Peyer's patch (tissue), 4 donors: ENCODE data around the gene SEZ6.

ENCODE experiments used
- CTCF ChIP-seq, 6 experiments: fragments of 450-650 bp in 4 of 6; fragments of 200-600 bp in 2 of 6; sonication (generic) in 1 of 6; IDR thresholded peaks; one replicate each; pipeline ENCODE4 v1.5.1; 2017 to 2019; ENCODE audit warnings: antibody characterized with exemption in 6 of 6, mild to moderate bottlenecking in 3 of 6, moderate library complexity in 1 of 6
- POLR2A ChIP-seq, 2 donors: fragments of 450-650 bp; IDR thresholded peaks; one replicate each; pipeline ENCODE4 v1.5.1; 2017; ENCODE audit warnings: antibody characterized with exemption in 2 of 2, mild to moderate bottlenecking in 2 of 2, moderate library complexity in 2 of 2

- TF ChIP-seq CTCF (IDR thresholded peaks at IDR 0.05) (no peak), POLR2A (IDR thresholded peaks at IDR 0.05) (no peak)
Measured at GRCh38 chr17:28969706-28970393, 36.0 kb downstream of the SEZ6 start.
